Measurements from ENCODE around the gene QTRT2. TPM values are rescaled to one million over a fixed set of nuclear protein-coding genes. Genes with fewer than 3 reads are reported as not detected.

The QTRT2 gene
- total RNA-seq, 2 experiments from 2014 or later: 23.0 to 27.8 TPM

DNA sequence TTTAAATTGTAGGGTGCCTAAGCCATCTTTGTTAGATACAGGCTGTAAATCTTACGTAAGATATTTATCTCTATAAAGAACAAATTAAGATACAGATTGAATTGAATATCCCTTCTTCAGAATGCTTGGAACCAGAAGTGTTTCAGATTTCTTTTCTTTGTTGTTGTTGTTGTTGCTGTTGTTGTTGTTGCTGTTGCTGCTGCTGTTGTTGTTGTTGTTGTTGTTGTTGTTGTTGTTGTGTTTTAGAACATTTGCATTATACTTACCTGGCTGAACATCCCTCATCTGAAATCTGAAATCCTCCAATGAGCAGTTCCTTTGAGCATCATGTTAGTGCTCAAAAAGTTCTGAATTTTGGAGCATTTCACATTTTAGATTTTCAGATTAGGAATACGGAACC, 26.6 kb downstream of the QTRT2 start:
- Mint-ChIP-seq H3K27me3 (ENCODE audit: low read depth) (no peaks in the 10 kb centered on the region), H3K36me3 (ENCODE audit: low read depth) (peaks cover 60% of the 10 kb centered on the region), H3K4me1 (ENCODE audit: low read depth) (no peaks in the 10 kb centered on the region), H3K27ac (no peak overlapping the region), H3K4me3 (no peak overlapping the region), H3K9me3 (no peaks in the 10 kb centered on the region)
- intact Hi-C loops (cut with micrococcal nuclease): no loop called here
- CTCF ChIA-PET: no interaction called here
- no peak for DNase-seq

DNA sequence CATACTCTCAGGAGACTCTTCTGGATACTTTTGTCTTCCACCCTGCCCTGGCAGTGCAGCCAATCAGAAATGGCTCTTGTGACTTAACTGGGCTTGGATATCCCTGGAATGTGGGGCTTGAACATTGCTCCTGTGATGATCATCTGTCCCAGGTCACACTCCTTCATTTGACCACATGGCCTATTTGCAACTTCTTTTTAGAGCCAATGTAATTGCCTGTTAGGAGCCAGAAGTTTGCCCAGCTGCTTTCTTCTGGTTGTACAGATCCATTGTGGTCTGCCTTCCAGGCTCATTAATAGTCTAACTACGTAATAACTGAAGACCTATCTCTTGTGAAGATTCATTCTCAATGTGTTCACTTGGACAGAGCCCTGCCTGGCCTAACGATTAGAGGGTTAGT, 29.8 kb downstream of the QTRT2 start:
- Mint-ChIP-seq H3K36me3 (ENCODE audit: low read depth) (peaks cover 47% of the 10 kb centered on the region), H3K4me1 (ENCODE audit: low read depth) (no peaks in the 10 kb centered on the region), H3K27ac (no peak overlapping the region), H3K27me3 (ENCODE audit: low read depth) (no peaks in the 10 kb centered on the region), H3K9me3 (no peaks in the 10 kb centered on the region), H3K4me3 (no peak overlapping the region)
- DNase-seq: no peak
- intact Hi-C loops (cut with micrococcal nuclease): no loop called here
- CTCF ChIA-PET: no interaction called here

DNA sequence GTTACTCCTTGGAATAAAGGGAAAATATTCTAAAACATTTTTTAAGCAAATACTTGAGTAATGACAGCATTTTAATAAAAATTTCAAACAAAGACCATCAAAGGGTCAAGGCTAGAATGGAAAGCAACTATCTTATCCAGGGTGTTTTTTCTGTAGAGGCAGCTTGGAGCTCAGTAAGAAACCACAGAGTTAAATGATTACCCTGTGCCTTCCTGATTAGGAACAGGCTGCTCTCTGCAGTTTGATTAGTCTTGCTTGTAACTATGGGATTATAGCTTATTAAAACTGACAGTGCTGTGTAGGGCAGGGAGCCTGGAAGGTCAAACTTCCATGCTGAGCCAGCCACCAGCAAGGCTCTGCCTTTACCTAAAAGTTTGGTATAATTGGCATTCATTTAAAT, 33.1 kb downstream of the QTRT2 start:
- CTCF ChIA-PET: no interaction called here
- no peak overlapping the region for H3K4me3 Mint-ChIP-seq
- no peaks in the 10 kb centered on the region for H3K9me3 Mint-ChIP-seq

DNA sequence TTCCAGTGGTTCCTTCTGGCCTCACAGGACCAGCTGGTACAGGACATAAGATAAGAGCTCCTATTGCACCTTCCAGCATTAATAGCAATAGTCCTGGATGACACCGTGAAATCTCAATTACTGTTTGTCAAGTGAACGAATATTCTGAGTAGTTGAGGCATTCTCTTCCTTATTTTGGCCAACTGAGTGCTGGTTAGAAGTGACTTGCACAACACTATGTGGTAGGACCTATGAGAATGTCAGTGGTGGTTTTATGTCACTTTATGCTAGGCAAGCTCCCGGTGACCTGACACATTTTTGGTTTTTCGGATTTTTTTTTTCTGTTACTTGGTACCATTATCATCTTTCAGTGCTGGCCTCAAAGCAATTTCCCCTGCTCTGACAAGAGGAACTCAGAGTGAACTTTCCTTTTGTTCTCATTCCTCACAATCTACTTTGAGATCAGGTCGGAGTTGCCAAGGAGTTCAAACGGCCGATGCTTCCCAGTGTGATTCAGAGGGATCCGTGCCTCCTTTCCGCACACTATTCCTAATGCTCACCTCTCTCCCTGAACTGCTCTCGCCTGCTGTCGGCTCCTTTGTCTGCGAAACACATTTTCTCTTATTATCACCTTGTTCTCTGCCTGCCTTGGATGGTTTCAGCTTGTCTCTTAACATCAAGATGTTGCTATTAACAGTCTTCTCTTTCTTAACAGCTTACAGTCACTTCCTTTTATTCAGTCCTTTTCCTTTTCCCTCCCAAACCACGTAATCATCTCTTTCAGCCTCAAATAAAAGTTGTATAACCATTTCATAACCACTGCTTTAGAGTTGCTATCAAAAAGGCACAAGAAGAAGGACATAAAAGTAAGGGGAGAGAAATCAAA, 35.8 kb downstream of the QTRT2 start:
- H3K9me3 Mint-ChIP-seq: no peaks in the 10 kb centered on the region
- no peaks in the 10 kb centered on the region for H3K27me3 Mint-ChIP-seq (ENCODE audit: low read depth)
- intact Hi-C loops (cut with micrococcal nuclease): no loop called here
- DNase-seq: no peak
- H3K4me3 Mint-ChIP-seq: no peak overlapping the region
- peaks cover 6% of the 10 kb centered on the region for H3K36me3 Mint-ChIP-seq (ENCODE audit: low read depth)
- H3K27ac Mint-ChIP-seq: no peak overlapping the region
- peaks cover 3% of the 10 kb centered on the region for H3K4me1 Mint-ChIP-seq (ENCODE audit: low read depth)
- CTCF ChIA-PET: interaction anchor here (0.8 kb wide), 1 partner anchor 174 kb away, joined by 3 read pairs; no protein-coding TSS in a partner anchor

More for the DNA sequence above, 33.1 kb downstream of the QTRT2 start:
- H3K27me3 Mint-ChIP-seq (ENCODE audit: low read depth): no peaks in the 10 kb centered on the region
- H3K4me1 Mint-ChIP-seq (ENCODE audit: low read depth): peaks cover 3% of the 10 kb centered on the region
- H3K27ac Mint-ChIP-seq: no peak overlapping the region
- H3K36me3 Mint-ChIP-seq (ENCODE audit: low read depth): peaks cover 28% of the 10 kb centered on the region
- no peak for DNase-seq
- intact Hi-C loops (cut with micrococcal nuclease): no loop called here

DNA sequence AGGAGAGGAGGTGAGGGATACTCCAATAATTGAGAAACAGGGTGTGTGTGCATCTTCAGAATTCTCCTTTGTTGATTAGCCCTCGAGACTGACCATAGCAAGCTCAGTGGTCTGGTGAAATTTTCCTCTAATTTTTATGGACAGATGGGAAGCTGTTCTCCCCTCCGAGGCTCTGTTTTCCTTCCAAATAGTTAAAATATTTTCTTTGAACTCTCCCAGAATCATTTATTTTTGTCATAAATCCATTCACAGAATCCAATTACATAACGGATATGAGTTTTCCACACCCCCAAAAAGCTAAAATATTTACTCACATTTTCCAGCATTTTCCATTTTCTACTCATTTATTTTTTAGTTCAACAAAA, 36.5 kb downstream of the QTRT2 start:
- no peak for DNase-seq
- no peak overlapping the region for H3K27ac Mint-ChIP-seq
- H3K9me3 Mint-ChIP-seq: no peaks in the 10 kb centered on the region
- H3K36me3 Mint-ChIP-seq (ENCODE audit: low read depth): no peaks in the 10 kb centered on the region
- CTCF ChIA-PET: interaction anchor here (0.8 kb wide), 1 partner anchor 175 kb away, joined by 3 read pairs; no protein-coding TSS in a partner anchor
- intact Hi-C loops (cut with micrococcal nuclease): no loop called here
- H3K4me1 Mint-ChIP-seq (ENCODE audit: low read depth): peaks cover 3% of the 10 kb centered on the region
- no peaks in the 10 kb centered on the region for H3K27me3 Mint-ChIP-seq (ENCODE audit: low read depth)
- no peak overlapping the region for H3K4me3 Mint-ChIP-seq

DNA sequence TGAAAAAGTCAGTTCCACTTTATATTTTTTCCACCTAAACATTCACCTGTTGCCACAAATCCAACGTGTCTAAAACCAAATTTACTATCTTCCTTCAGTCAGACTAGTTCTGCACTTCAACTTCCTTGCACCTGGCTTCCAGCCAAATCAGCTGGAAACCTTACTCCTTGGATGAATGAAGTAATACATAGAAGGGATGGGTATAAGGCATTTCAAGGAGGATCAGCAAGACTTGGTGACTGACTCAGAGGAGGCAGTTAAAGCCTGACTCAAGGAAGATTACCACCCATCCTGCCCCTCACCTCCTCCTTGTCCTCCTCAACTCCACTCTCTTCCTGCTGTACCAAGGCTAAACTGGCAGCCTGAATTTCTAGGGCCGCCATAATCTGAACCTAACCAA, 37.1 kb downstream of the QTRT2 start:
- DNase-seq: no peak
- no peak overlapping the region for H3K27ac Mint-ChIP-seq
- H3K36me3 Mint-ChIP-seq (ENCODE audit: low read depth): no peaks in the 10 kb centered on the region
- peaks cover 3% of the 10 kb centered on the region for H3K4me1 Mint-ChIP-seq (ENCODE audit: low read depth)
- intact Hi-C loops (cut with micrococcal nuclease): no loop called here
- CTCF ChIA-PET: no interaction called here
- no peaks in the 10 kb centered on the region for H3K27me3 Mint-ChIP-seq (ENCODE audit: low read depth)
- no peak overlapping the region for H3K4me3 Mint-ChIP-seq
- H3K9me3 Mint-ChIP-seq: no peaks in the 10 kb centered on the region

DNA sequence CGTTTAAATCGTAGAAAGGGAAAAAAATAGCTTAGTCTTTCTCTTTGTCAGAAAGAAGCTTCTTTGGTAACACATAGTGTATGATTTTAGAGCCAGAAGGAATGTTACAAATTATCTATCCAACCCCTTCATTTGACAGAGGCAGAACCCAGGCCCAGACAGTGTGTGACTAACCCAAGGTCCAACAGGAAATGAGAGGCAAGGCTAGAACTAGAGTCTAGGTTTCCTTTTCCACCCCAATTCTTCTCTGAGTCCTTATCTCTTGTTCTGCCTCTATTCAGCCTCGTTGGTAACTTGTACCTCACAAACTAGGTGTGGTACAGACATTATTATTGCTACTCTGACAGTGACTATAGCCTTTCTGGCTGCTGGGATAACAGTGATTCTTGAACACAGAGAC, 39.3 kb downstream of the QTRT2 start:
- CTCF ChIA-PET: no interaction called here
- Mint-ChIP-seq H3K4me1 (ENCODE audit: low read depth) (peaks cover 3% of the 10 kb centered on the region), H3K27me3 (ENCODE audit: low read depth) (no peaks in the 10 kb centered on the region), H3K4me3 (no peak overlapping the region), H3K36me3 (ENCODE audit: low read depth) (no peaks in the 10 kb centered on the region), H3K27ac (no peak overlapping the region), H3K9me3 (no peaks in the 10 kb centered on the region)
- no peak for DNase-seq
- intact Hi-C loops (cut with micrococcal nuclease): no loop called here

DNA sequence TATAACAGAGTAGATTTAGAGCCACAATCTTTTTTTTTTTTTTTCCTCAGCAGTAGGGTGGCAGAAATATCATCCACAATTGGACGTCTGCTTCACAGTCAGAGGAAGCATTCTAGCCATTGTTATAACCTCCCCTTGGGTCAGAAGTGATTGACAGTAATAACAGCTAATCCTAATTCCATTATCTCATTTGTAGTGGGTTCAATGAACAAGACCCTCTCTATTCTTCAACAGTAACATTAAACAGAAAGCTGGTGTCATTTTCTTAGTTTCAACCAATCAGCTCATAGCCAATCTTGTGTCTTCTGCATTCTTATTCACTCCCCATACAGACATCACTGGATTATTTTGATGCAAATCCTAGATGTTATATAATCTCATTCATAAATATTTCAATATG, 44.6 kb downstream of the QTRT2 start:
- Mint-ChIP-seq H3K9me3 (no peaks in the 10 kb centered on the region), H3K27ac (no peak overlapping the region), H3K27me3 (ENCODE audit: low read depth) (no peaks in the 10 kb centered on the region), H3K36me3 (ENCODE audit: low read depth) (no peaks in the 10 kb centered on the region), H3K4me1 (ENCODE audit: low read depth) (no peaks in the 10 kb centered on the region), H3K4me3 (no peak overlapping the region)
- DNase-seq: no peak
- intact Hi-C loops (cut with micrococcal nuclease): no loop called here
- CTCF ChIA-PET: no interaction called here

DNA sequence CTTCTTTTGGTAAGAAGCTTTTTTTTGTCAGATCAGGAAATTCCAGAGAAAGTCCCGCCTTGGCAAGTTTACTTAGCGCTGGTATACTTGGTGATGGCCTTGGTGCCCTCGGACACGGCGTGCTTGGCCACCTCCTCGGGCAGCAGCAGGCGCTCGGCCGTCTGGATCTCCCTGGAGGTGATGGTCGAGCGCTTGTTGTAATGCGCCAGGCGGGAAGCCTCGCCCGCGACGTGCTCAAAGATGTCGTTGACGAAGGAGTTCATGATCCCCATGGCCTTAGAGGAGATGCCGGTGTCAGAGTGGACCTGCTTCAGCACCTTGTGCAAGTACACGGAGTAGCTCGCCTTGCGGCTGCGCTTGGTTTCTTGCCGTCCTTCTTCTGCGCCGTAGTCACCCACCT, 46.6 kb downstream of the QTRT2 start:
- Mint-ChIP-seq H3K36me3 (ENCODE audit: low read depth) (no peaks in the 10 kb centered on the region), H3K9me3 (no peaks in the 10 kb centered on the region), H3K4me1 (ENCODE audit: low read depth) (no peaks in the 10 kb centered on the region), H3K27ac (no peak overlapping the region), H3K4me3 (no peak overlapping the region), H3K27me3 (ENCODE audit: low read depth) (no peaks in the 10 kb centered on the region)
- CTCF ChIA-PET: no interaction called here
- DNase-seq: no peak
- intact Hi-C loops (cut with micrococcal nuclease): no loop called here

DNA sequence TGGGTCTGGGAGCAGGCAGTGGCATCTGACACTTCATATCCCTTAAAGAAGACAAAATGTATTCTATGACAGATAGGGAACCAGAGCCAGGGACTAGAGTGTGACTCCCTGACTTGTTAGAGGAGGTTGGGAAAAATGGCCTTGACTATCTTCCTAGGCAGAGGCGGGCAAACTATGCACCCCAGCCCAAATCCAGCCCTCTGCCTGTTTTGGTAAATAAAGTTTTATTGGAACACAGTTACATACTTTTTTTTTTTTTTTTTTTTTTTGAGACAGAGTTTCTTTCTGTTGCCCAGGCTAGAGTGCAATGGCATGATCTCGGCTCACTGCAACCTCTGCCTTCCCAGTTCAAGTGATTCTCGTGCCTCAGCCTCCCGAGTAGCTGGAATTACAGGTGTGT, 47.3 kb downstream of the QTRT2 start:
- Mint-ChIP-seq H3K4me1 (ENCODE audit: low read depth) (no peaks in the 10 kb centered on the region), H3K9me3 (no peaks in the 10 kb centered on the region), H3K27me3 (ENCODE audit: low read depth) (no peaks in the 10 kb centered on the region), H3K4me3 (no peak overlapping the region), H3K27ac (no peak overlapping the region), H3K36me3 (ENCODE audit: low read depth) (no peaks in the 10 kb centered on the region)
- no peak for DNase-seq
- intact Hi-C loops (cut with micrococcal nuclease): no loop called here
- CTCF ChIA-PET: no interaction called here

DNA sequence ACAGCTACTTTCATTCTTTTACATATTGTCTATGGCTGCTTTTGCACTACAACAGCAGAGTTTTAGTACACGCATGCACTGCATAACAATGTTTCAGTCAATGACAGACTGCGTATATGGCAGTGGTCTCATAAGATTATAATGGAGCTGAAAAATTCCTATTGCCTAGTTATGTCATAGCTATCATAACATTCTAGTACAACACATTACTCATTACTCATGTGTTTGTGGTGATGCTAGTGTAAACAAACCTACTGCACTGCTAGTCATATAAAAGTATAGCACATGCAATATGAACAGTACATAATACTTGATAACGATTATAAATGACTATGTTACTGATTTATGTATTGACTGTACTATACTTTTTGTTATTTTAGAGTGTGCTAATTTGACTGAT, 47.9 kb downstream of the QTRT2 start:
- Mint-ChIP-seq H3K27ac (no peak overlapping the region), H3K27me3 (ENCODE audit: low read depth) (peaks cover under 1% of the 10 kb centered on the region), H3K4me1 (ENCODE audit: low read depth) (no peaks in the 10 kb centered on the region), H3K9me3 (no peaks in the 10 kb centered on the region), H3K36me3 (ENCODE audit: low read depth) (no peaks in the 10 kb centered on the region), H3K4me3 (no peak overlapping the region)
- intact Hi-C loops (cut with micrococcal nuclease): no loop called here
- no peak for DNase-seq
- CTCF ChIA-PET: interaction anchor here (0.6 kb wide), 1 partner anchor 371 kb away, joined by 5 read pairs; no protein-coding TSS in a partner anchor

DNA sequence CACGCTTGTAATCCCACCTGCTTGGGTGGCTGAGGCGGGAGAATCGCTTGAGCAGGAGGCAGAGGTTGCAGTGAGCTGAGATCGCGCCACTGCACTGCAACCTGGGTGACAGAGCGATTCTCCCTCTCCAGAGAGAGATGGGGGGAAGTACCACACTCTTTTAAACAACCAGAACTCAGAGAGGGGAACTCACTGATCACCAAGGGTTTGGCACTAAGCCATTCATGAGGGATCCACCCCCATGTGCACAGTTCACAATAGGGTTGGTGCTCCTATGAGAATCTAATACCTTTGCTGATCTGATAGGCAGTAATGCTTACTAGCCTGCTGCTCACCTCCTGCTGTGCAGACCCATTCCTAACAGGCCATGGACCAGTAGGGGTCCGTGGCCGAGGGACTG, 51.6 kb downstream of the QTRT2 start:
- no peak overlapping the region for H3K4me3 Mint-ChIP-seq
- H3K27me3 Mint-ChIP-seq (ENCODE audit: low read depth): peaks cover 7% of the 10 kb centered on the region
- H3K9me3 Mint-ChIP-seq: no peaks in the 10 kb centered on the region
- no peak overlapping the region for H3K27ac Mint-ChIP-seq
- DNase-seq: no peak
- no peaks in the 10 kb centered on the region for H3K36me3 Mint-ChIP-seq (ENCODE audit: low read depth)
- intact Hi-C loops (cut with micrococcal nuclease): no loop called here
- H3K4me1 Mint-ChIP-seq (ENCODE audit: low read depth): no peaks in the 10 kb centered on the region
- CTCF ChIA-PET: no interaction called here

DNA sequence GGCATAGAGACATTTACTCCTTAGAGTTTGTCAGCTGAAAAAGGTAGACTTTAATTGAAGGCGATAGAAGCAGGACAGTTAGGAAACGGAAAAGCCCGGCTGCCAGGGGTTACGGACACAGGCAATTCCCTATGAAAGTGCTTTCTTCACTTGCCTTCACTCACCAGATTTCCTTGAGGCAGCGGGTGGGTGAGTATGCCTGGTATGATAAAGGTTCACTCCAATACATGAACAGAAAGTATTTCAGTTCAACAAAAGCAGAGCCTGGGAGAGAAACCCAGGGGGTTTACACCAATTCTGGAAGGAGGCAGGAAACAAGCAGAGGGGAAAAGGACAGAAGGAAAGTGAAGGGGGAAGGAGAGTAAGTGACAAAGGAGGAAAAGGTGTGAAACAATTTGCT, 53.9 kb downstream of the QTRT2 start:
- no peak overlapping the region for H3K27ac Mint-ChIP-seq
- H3K36me3 Mint-ChIP-seq (ENCODE audit: low read depth): no peaks in the 10 kb centered on the region
- H3K9me3 Mint-ChIP-seq: no peaks in the 10 kb centered on the region
- intact Hi-C loops (cut with micrococcal nuclease): no loop called here
- no peaks in the 10 kb centered on the region for H3K4me1 Mint-ChIP-seq (ENCODE audit: low read depth)
- no peak for DNase-seq
- H3K27me3 Mint-ChIP-seq (ENCODE audit: low read depth): peaks cover 7% of the 10 kb centered on the region
- H3K4me3 Mint-ChIP-seq: no peak overlapping the region
- CTCF ChIA-PET: interaction anchor here (0.8 kb wide), 1 partner anchor 140 kb away, joined by 4 read pairs; no protein-coding TSS in a partner anchor

Data from activated naive CD4-positive, alpha-beta T cell treated with anti-CD3 and anti-CD28 coated beads for 36 hours (primary cell).